MM.1S (cell line): Measurements from ENCODE around the gene C4BPB.

Experiments
- CTCF ChIP-seq: fragments of 300-600 bp; sonication (generic); IDR thresholded peaks from 2 replicates; pipeline ENCODE4 v1.5.1; 2016; ENCODE audit warnings: antibody characterized with exemption, low read length, mixed read lengths
- EZH2 ChIP-seq: fragments of 300-600 bp; sonication (generic); optimal IDR thresholded peaks from 2 replicates; pipeline ENCODE3; 2017; ENCODE audit warnings: low read depth, mild to moderate bottlenecking, antibody characterized with exemption, low read length, mixed read lengths

GRCh38 chr1:207049974-207050391, 38.7 kb upstream of the C4BPB start:
- TF ChIP-seq CTCF, result peak; percentile 95
- TF ChIP-seq EZH2, result no peak
